SKM-1 treated with dmso at 0.1 percent for 144 hours (cell line): ENCODE results near the gene TOPAZ1.
"Not testable (repeated sequence)": the region's sequence is repeated elsewhere in the genome, so short reads cannot be mapped to it uniquely, and the experiment has no call there.

Experiments
- DNase-seq: peaks from one replicate; lab custom pipeline; 2025; ENCODE audit not compliant: unreplicated experiment; lab: John Stamatoyannopoulos, UW

The TOPAZ1 gene

DNA sequence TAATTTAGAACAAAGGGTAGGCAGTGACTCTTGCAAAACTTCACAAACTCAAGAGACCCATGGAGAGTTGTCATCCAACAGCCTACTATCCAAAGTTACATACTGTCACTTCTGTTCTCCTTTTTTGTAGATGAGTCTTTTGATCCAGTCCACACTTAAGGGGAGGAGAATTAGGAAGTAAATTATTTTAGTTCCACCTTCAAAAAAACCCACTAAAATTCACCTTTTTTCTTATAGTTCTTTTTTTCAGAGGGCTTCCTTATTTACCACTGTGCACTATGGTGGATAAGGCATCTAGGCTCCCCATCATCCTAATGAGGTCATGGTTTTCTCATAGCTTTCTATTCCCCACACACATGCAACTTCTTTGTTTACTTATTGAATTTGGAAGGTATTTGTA lies 88.3 kb downstream of the TOPAZ1 start:
- no peak for DNase-seq

DNA sequence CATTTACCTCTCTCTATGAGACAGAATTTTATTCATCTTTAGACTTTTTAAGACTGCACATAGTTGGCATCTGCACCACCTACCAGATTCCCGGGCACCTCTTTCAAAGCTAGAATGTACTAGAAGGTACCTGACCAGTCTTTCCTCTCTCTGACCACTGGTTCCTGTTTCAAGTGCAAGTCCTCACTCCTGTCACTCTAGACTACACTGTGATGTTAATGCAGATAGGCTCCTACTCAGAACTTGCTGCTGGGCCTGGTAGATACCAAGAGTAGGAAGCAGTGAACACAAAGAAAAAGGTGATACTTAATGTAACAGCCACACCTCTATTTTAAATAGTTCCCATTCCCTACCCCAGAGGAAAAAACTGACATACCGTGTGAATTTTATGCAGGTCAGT lies 88.8 kb downstream of the TOPAZ1 start:
- DNase-seq: no peak

DNA sequence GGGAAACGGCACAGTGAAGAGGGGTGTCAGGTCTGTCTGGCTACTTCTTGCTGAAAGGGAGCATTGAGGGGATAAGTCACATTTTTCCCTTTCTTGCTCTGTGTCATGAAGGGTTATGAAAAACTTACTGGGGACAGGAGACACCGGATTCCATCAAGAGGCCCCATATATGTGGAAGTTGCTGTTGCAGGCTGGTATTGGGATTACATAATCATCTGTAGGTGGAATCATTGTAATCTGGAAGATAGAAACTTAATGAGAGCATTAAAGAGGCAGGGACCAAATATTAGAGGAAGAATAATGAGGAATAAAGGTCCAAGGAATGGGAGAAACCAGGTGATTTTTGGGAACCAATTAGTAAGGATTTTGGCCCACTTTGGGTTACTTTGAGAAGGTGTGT lies 92.6 kb downstream of the TOPAZ1 start:
- DNase-seq: no peak

DNA sequence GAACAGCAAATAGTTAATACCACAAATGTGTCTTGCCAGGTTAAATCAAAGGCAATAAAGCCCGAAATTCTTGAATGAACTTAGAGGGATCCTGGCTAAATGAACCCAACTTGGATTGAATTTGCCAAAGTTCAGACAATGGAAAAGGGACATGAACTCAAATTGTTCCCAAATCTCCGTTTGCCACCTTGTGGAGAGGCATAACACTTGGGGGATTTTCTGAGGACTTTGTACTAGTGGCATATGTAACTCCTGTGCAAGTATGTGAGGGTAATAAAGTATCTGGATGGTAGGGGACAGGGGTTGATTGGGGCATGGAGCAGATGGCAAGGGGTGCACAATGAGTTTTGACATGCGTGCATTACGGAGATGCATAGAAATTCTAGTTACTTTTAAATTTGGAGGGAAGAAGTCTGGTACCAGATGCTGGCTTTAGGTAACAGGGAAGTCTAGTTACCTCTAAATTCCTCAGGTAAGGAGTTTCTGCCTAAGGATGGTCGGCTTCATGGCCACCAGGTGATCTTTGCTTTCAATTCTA lies 95.6 kb downstream of the TOPAZ1 start:
- DNase-seq: no peak

DNA sequence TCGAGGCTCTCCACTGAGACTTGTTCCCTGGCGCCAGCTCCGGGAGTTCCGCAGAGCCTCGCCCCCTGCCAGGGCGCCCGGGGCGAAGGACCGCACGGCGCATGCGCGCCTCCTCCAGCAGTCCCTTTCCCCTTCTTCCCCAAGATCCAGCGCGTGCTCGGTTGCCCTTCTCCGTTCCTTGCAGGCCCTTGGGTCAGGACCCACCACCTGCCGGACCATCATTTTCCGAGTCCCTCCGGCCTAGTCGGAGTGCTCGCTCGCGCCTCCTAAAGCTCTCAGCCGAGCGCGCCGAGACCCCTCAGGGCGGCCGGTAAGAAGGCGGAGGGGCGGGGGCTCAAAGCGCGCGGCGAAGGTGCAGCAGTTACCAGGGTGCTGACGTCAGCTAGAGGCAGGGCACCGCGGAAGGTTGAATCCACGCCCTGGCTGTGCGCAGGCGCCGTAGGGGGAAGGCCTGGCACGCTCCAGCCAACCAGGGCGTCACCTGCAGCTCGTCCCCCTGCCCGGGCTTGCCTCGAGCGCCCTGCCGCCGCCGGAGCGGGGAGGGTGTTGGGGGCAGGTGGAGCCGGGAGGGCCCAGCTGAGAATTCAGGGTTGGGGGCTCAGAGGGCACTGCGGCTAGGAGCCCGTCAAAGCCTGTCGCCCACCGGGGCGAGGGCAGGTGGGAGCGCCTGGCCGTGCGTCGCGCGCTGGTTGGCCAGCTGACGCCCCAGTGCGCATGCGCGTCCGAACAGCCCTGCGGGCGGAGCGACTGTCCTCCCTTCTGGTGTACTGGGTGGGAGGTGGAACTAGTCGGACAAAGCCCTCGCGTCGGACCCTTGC lies 96.5 kb downstream of the TOPAZ1 start, which contains the start of gene TCAIM:
TSS of gene TCAIM (plus strand) at position 757 of the 818 bp plus-strand sequence. CDS start 16,017 bp downstream, outside the sequence.
- peak; percentile 94 for DNase-seq

DNA sequence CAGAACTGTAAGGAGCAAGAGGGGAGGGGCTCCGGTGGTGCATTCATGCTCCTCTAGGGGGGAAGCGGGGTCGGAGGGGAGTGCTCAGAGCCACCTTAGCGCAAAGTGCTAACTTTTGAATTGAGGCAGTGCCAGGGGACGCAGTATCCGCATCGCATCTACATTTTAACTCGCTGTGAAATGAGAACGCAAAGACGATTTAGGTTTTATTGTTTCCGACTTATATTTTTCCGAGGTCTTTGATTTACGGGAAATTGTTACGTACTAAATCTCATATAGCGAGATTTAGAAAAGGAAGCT lies 97.1 kb downstream of the TOPAZ1 start:
- DNase-seq: no peak

DNA sequence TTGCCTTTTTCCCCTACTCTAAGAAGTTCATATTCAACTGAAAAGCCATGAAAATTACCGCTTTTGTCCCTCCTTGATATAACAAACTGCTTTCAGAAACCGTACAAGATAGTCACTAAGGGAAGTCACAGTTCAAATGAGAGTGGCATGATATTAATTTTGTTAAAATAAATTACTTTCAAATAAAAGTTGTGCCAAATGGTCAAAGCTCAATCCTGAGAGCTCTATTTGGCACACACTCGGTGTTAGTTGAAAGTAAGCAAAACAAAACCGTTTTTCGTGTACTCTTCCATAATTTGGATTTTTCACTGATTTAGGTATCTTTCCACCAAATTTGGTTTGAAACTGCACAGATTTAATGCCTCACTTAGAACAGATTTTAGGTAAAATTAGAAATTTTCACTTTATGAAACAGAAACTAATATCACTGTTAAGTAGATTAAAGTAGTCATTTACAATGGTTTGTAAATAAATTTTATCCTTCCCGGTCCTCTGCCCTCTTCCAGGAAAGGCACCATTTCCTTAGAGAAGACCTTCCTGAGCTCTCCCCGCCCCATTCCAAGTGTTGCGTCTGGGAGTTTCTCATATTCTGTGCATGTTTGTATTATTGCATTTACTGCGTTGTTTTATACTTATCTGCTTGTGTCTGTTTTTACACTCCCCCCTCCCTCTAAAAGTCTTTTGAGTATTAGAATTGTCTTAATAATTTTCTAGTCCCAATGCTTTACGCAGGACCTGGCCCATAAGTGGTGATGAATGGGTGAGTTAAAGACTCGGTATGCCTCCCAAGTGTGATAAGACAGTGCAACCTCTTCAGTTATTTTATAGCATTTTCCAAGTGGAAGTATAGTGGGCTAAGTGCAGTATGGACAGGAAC lies 97.7 kb downstream of the TOPAZ1 start:
- no peak for DNase-seq

DNA sequence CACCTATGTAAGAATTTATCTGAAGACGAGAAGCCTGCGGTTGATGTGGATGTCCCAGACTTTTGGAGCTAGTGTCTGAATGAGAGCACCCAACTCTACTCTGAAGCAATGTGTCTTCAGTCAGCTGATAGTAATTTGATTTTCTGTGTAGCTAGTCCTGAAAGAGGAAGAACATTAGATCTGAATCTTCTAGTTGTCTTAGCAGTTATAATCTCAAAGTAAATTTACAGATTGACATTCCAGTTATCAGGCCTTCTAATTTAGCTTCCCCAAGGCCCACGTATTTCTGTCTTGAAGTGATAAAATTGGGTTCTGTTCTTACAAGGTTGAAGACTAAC lies 98.3 kb downstream of the TOPAZ1 start:
- DNase-seq: no peak

DNA sequence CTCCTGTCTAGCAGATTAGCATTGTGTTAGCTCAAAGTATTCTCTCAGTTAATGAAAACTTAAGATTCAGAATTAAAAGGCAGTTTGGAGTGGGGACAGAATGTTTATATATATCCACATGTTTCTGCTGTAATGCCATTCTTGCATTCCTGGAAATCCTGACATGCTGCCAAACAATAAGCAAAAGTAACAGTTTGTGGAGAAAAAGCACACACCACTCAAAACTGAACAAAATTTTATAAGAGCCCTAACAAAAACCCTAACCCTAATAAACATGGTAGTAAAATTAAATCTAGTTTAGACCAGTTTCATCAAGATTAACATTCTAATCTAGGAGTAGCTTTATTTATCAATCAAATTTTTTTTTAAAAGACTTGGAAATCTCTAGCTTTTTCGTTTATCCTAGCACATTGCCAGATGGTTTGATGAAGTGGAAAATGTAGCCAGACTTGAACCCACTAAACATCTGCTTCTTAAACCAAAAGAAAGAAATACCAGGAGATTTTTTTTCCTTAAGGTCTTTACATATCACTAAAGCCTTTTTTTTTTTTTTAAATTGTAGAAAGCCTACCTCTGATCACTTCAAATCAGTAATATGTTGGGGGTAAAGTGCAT lies 100.6 kb downstream of the TOPAZ1 start:
- no peak for DNase-seq

DNA sequence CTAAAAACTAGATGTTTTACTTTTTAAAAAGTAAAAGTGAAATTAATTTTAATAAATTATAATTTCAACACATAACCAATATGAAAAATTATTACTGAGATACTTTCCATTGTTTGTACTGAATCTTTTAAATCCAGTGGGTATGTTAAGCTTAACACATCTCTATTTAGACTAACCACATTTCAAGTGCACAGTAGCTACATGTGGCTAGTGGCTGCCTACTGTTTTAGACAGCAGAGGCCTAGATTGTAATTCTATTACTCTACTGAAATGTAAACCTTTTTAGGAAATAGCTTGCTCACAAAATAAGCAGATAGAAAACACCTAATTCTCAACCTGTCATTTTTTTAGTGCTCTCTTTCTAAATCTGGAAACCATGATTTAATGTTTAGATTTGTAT lies 101.7 kb downstream of the TOPAZ1 start:
- no peak for DNase-seq

DNA sequence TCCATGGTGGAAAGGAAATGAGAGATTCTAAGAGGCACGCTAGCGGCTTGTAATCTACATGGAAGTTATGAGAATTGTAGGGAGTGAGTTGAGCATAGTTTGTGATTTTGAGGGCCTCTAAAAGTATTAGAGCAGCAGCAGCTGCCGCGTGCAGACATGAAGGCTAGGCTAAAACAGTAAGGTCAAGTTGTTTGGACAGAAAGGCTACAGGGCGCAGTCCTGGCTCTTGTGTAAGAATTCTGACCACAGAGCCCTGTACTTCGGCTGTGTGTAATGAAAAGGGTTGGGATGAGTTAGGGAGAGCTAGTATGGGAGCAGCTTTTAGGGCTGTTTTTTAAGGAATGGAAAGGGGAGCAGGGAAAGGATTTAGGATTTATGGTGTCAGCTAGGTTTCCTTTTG lies 104.9 kb downstream of the TOPAZ1 start:
- DNase-seq: not testable (repeated sequence)

DNA sequence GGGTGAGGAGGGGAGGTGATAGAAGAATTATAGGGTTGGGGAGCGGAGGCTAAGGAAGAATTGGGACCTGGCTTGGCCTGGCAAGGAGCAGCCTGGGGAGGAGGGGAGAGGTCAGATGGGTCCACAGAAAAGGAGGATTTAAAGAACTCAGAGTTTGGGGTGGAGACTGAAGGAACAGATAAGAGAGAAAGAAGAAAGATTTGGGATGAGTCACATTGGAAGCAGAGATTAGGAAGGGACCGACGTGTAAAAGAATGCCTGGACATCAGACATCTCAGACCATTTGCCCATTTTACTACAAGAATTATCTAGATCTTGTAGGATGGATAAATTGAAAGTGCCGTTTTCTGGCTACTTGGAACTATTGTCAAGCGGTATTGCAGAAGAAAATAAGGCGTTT lies 107.3 kb downstream of the TOPAZ1 start:
- no peak for DNase-seq

DNA sequence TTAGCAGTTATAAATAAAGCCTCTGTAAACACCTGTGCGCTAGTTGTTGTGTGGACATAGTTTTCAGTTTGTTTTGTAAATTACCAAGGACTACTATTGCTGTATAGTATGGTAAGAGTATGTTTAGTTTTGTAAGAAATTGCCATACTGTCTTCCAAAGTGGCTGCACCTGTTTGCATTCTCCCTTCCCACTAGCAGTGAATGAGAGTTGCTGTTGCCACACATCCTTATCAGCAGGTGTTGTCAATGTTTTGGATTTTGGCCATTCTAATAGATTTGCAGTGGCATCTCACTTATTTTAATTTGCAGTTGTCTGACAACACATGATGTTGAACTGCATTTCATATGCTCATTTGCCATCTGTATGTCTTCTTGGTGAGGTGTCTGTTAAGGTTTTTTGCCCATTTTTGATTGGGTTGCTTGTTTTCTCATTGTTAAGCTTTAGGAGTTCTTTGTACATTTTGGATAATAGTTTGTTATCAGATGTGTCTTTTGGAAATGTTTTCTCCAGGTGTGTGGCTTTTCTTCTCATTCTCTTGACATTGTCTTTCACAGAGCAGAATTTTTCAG lies 111.8 kb downstream of the TOPAZ1 start:
- DNase-seq: no peak

DNA sequence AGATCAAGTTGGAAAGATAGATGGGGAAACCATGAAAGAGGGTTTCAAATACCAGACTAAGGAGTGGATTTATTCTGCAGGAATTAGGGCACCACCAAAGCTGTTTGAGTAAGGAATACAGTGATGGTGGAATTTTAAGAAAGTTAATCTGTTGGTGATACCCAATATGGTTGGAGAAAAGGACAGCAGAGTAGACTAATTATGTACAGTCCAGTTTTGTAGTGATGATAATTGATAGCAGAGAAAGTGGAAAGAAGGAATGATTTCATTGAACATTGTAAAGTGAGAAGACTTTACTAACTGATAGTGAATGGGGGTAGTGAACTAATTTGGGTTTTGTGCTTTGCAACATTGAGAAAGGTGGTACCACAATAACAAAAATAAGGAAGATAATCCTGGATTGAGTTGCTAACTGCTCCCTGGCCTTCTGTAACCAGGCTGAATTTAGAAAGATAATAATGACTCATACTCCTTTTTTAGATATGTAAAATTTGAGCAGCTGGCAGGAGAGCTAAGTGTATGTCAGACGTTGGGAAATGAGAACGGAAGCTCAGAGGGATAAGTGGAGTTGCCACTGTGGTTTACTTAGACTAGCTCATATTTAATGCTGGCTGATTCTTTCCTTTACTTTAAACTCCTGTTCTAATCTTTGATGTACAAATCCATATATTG lies 113.8 kb downstream of the TOPAZ1 start:
- peak; percentile 66 for DNase-seq

DNA sequence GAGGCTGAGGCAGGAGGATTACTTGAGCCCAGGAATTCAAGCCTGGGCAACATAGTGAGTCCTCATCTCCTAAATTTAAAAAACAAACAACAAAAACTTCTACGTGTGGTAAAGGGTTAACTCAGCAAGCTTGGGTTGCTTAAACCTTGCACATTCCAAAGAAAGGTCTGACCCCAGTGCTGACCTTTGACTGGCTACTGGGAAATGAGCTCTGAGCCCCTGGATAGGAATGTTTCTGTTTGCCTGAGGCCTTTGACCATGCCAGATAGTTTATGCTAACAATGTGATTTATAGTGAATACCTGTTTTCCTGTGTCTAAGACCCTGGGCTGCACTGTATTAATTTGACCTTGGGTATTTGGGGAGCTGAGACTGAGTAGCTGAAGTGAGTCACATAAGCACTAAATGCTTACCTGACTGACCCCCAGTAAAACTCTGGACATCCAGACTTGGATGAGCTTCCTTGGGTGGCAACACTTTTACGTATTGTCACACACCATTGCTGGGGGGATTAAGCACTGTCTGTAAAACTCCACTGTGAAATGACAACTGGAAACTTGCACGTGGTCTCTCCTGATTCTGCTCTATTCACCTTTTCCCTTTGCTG lies 117.6 kb downstream of the TOPAZ1 start:
- no peak for DNase-seq

DNA sequence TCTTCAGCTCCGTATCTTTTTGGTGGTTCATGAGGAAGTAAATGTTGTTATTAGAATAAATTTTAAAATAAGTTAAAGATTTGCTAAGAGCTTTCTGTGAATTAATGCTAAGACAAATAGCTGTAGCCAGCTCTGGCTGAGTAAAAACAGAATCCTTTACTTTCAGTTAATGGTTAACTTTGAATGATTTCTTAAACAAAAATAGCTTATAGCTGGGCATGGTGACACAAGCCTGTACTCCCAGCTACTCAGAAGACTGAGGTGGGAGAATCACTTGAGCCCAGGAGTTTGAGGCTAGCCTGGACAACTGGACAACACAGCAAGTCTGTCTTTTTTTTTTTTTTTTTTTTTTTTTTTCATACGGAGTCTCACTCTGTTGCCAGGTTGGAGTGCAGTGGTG lies 121.9 kb downstream of the TOPAZ1 start:
- no peak for DNase-seq

DNA sequence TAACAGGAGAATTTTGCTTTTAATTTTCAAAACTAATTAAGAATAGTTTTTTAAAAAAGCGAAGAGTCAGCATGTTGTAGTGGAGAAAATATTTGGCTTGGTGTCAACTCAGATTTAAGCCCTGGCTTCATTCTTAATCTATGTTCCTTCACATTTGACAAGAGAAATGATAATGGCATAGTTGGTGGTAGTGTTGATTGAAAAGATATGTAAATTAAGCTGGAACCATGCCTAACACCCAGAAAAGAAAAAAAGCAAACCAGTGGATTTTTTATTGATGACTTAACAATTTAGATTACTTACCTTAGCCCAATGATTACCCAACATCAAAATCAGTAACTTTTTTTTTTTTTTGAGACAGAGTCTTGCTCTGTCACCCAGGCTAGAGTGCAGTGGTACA lies 124.3 kb downstream of the TOPAZ1 start:
- no peak for DNase-seq

DNA sequence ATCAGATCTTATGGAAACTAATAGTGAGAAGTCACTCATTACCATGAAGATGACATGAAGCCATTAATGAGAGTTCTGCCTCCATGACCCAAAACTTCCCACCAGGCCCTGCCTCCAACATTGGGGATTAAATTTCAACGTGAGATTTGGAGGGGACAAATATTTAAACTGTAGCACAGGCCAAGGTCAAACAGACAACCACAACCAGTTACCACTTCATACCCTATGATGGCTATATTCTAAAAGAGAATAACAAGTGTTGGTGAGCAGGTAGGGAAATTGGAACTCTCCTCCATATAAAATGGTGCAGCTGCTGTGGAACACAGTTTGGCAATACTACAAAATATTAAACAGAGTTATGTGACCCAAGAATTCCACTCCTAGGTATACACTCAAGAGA lies 133.8 kb downstream of the TOPAZ1 start:
- DNase-seq: no peak
